Measurements from ENCODE around the gene DCST1.

DCST1 gene

DNA sequence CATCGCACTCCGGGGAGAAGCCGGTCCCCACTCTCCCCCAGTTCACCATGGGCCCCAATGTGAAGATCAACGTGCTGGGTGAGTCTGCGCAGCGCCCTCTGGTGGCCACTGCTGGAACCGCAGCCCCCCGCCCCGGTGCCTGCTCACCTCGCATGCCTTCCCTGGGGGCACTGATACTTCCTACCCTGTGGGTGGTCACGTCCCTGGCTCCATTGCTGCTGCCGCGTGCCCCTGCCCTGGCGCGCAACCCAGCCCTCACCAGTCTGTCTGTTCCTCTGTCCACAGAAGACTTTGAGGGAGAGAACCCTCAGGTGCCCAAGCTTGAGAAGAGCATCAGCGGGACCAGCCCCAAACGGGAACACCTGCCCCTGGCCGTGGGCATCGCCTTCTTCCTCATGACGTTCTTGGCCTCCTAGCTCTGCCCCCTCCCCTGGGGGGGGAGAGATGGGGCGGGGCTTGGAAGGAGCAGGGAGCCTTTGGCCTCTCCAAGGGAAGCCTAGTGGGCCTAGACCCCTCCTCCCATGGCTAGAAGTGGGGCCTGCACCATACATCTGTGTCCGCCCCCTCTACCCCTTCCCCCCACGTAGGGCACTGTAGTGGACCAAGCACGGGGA, 52.6 kb downstream of the DCST1 start:
- DNase-seq (ENCODE audit: low read depth, low spot score) = peak; percentile 75

GRCh38 chr1:155086856-155087535, 53.4 kb downstream of the DCST1 start:
- DNase-seq (ENCODE audit: low read depth, low spot score) = no peak

DNA sequence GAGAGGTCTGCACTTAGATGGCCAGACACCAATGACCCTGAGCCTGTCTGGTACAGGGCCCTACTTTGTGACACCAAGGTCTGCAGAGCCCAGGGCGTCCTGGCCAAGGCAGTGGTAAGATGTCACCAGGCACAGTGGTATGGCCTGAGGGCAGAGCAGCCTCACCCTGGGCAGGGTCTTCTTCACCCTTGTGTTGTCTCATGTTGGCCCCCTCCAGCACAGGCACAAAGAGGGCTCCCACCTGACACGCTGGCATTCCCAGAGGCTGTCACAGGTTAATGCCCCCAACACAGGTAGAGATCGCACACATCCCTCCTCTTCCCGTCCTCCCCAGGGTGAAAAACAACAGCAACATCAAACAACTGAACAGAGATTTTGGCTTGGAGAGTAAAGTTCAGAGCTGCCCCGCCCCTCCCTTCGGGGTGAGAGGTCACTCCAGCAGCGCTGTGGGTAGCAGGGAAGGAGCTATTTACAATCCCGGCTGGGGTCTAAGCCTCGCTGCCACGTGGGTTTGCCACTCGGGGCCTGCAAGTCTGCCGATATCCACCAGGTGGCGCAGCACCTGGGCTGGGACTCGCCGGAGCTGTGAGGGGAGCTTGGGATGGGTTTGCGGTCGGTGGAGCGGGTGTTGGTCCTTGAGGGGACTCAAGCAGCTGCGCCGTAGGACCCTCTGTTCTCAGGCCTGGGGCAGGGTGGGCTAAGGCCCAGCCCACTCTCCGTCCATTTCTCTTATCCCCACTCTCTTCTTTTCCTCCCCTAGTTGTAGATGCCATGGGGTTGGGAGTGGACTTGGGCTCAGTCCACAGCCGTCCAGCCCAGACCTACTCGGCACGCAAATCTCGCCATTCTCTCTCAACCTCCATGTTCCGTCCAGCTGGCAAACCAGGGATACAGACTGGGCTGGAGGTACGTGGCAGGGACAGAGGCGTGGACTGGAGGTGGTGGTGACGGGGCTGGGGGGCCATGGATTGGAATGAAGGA, 57.7 kb downstream of the DCST1 start:
- peak; percentile 88 for DNase-seq (ENCODE audit: low read depth, low spot score)

- DNase-seq (ENCODE audit: low read depth, low spot score) = no peak
Measured at GRCh38 chr1:155092131-155092530, 58.5 kb downstream of the DCST1 start.

DNA sequence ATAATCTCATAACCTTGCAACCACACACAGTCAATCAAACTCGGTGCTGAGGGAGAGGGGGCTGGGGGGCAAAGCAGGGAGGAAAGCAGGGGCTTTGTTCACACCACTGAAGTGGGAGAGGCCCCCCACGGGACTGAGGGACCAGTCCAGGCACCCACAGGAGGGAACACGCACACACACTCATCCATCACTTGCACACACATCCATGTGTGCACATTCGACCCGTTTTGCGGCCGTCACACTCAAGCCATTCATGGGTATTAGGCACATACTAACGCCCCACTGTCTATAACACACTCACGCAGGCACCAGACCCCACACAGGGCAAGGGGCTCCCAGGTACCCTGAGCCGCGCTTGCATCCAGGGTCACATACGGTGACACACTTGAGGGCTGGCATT, 59.0 kb downstream of the DCST1 start:
- DNase-seq (ENCODE audit: low read depth, low spot score) = no peak

DNA sequence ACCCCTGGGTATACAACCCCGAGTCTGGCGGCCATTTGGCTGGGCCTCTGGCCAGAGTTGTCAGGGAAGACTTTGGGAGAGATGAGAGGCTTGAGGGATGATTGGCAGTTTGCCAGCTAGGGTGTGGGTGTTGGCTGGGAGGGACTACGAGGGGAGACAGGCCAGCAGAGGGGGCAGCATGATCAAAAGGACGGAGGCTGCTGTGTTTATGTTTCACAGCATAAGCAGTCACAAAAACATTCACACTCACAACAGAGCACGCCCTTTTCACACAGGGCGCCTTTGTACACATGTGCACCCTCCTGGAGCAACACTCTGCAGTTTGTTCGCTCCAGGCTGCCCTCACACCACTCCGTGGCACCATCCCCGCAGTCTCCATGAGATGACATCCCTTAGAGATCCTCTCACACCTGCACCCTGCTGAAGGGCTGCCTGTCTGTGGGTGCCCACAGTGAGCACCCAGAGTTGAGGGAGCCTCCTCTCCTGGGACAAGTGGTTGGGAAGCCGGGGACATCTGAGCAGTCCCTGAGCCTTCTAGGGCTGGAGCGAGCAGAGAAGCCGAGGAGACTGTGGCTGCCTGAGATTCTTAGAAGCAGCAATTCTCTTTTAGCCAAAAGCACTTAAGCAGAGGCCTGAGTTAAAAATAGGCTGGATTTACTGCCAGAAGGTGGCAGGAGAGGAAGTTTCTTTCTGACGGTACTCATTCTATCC, 60.4 kb downstream of the DCST1 start:
- DNase-seq (ENCODE audit: low read depth, low spot score) = peak; percentile 67

- no peak for DNase-seq (ENCODE audit: low read depth, low spot score)
Measured at GRCh38 chr1:155094622-155094948, 61.0 kb downstream of the DCST1 start.

- DNase-seq (ENCODE audit: low read depth, low spot score) = no peak
Measured at GRCh38 chr1:155099331-155099730, 65.7 kb downstream of the DCST1 start.

Measured in astrocyte of the hippocampus (primary cell).